HPDE6-E6E7 (cell line): ENCODE results near the gene KIFAP3.
A peak's percentile ranks its signal among the peaks of the same experiment; 100 is the strongest.
"Not testable (repeated sequence)": the region's sequence is repeated elsewhere in the genome, so short reads cannot be mapped to it uniquely, and the experiment has no call there.

ENCODE experiments used
- DNase-seq: peaks from one replicate; pipeline ENCODE4 v3.0.0; 2011; ENCODE audit warnings: missing footprints; ENCODE audit errors: extremely low spot score

The KIFAP3 gene

GRCh38 chr1:169924063-169924462 is 150.4 kb downstream of the KIFAP3 start:
- DNase-seq = no peak

GRCh38 chr1:169921080-169921479 is 153.4 kb downstream of the KIFAP3 start:
- DNase-seq = no peak

GRCh38 chr1:169918927-169919326 is 155.6 kb downstream of the KIFAP3 start:
- no peak for DNase-seq

- DNase-seq = not testable (repeated sequence)
These were observed 156.3 kb downstream of the KIFAP3 start for GRCh38 chr1:169918220-169918619.

GRCh38 chr1:169915150-169915549 is 159.3 kb downstream of the KIFAP3 start:
- DNase-seq = no peak

GRCh38 chr1:169914531-169914930 is 160.0 kb downstream of the KIFAP3 start:
- DNase-seq = no peak

GRCh38 chr1:169909499-169909898 is 165.0 kb downstream of the KIFAP3 start:
- no peak for DNase-seq

- DNase-seq = no peak
These were observed 167.6 kb downstream of the KIFAP3 start for GRCh38 chr1:169906938-169907337.

GRCh38 chr1:169904834-169905233 is 169.7 kb downstream of the KIFAP3 start:
- DNase-seq = no peak

- DNase-seq = no peak
These were observed 171.7 kb downstream of the KIFAP3 start for GRCh38 chr1:169902751-169903150.

GRCh38 chr1:169901115-169901514 is 173.4 kb downstream of the KIFAP3 start:
- no peak for DNase-seq

- no peak for DNase-seq
These were observed 173.9 kb downstream of the KIFAP3 start for GRCh38 chr1:169900571-169900970.

- no peak for DNase-seq
These were observed 174.8 kb downstream of the KIFAP3 start for GRCh38 chr1:169899519-169900217.

- no peak for DNase-seq
These were observed 178.5 kb downstream of the KIFAP3 start for GRCh38 chr1:169896013-169896412.

GRCh38 chr1:169894424-169895145 is 179.9 kb downstream of the KIFAP3 start:
- DNase-seq = no peak

- peak; percentile 97 for DNase-seq
These were observed 180.7 kb downstream of the KIFAP3 start, which contains the start of gene SCYL3 for GRCh38 chr1:169893645-169894423. Gene SCYL3 (minus strand): TSS chr1:169893896. CDS start chr1:169888840, 5,056 bp downstream.

- no peak for DNase-seq
These were observed 181.4 kb downstream of the KIFAP3 start for GRCh38 chr1:169892927-169893644.

- no peak for DNase-seq
These were observed 182.1 kb downstream of the KIFAP3 start for GRCh38 chr1:169892176-169892926.

GRCh38 chr1:169891539-169891885 is 183.0 kb downstream of the KIFAP3 start:
- no peak for DNase-seq

- DNase-seq = peak; percentile 27
These were observed 183.5 kb downstream of the KIFAP3 start for GRCh38 chr1:169890761-169891538.
